HuH-7.5 (cell line): ENCODE results near the gene DPPA5.
"Not testable (repeated sequence)": the region's sequence is repeated elsewhere in the genome, so short reads cannot be mapped to it uniquely, and the experiment has no call there.

Experiments
- DNase-seq: peaks from one replicate; pipeline ENCODE4 v3.0.0; 2011; ENCODE audit warnings: low spot score

Gene DPPA5

GRCh38 chr6:73353636-73354593 lies at the start of gene DPPA5:
TSS of gene DPPA5 (minus strand) at chr6:73354276. CDS start at chr6:73354225, 51 bp downstream.
- DNase-seq = no peak

GRCh38 chr6:73400656-73401055 lies 46.6 kb upstream of the DPPA5 start:
- no peak for DNase-seq

- no peak for DNase-seq
Measured at GRCh38 chr6:73395875-73396274, 41.8 kb upstream of the DPPA5 start.

- DNase-seq = peak; percentile 73
Measured at GRCh38 chr6:73394577-73395354, 40.7 kb upstream of the DPPA5 start, which contains the start of gene DDX43. TSS of gene DDX43 (plus strand) at chr6:73394828. CDS start at chr6:73394906, 78 bp downstream.

GRCh38 chr6:73393278-73393677 lies 39.2 kb upstream of the DPPA5 start:
- DNase-seq = no peak

- not testable (repeated sequence) for DNase-seq
Measured at GRCh38 chr6:73392188-73392587, 38.1 kb upstream of the DPPA5 start.

- DNase-seq = no peak
Measured at GRCh38 chr6:73391675-73392074, 37.6 kb upstream of the DPPA5 start.

GRCh38 chr6:73389854-73390253 lies 35.8 kb upstream of the DPPA5 start:
- DNase-seq = no peak

GRCh38 chr6:73388800-73389512 lies 34.9 kb upstream of the DPPA5 start:
- peak; percentile 75 for DNase-seq

GRCh38 chr6:73388433-73388799 lies 34.3 kb upstream of the DPPA5 start:
- no peak for DNase-seq

- no peak for DNase-seq
Measured at GRCh38 chr6:73382462-73383113, 28.5 kb upstream of the DPPA5 start.

GRCh38 chr6:73381531-73381930 lies 27.5 kb upstream of the DPPA5 start:
- not testable (repeated sequence) for DNase-seq

GRCh38 chr6:73377225-73377624 lies 23.1 kb upstream of the DPPA5 start:
- no peak for DNase-seq

- no peak for DNase-seq
Measured at GRCh38 chr6:73375216-73375615, 21.1 kb upstream of the DPPA5 start.

GRCh38 chr6:73372516-73372915 lies 18.4 kb upstream of the DPPA5 start:
- no peak for DNase-seq

GRCh38 chr6:73371984-73372383 lies 17.9 kb upstream of the DPPA5 start:
- no peak for DNase-seq

GRCh38 chr6:73369563-73369962 lies 15.5 kb upstream of the DPPA5 start, which contains the start of gene OOEP:
TSS of gene OOEP (minus strand) at chr6:73369897. CDS start at chr6:73369792, 105 bp downstream.
- DNase-seq = no peak

- no peak for DNase-seq
Measured at GRCh38 chr6:73369157-73369556, 15.1 kb upstream of the DPPA5 start.

GRCh38 chr6:73368675-73369074 lies 14.6 kb upstream of the DPPA5 start:
- DNase-seq = no peak

- DNase-seq = no peak
Measured at GRCh38 chr6:73367761-73368355, 13.8 kb upstream of the DPPA5 start.

- no peak for DNase-seq
Measured at GRCh38 chr6:73364549-73364948, 10.5 kb upstream of the DPPA5 start.
